ENCODE results near the gene NPC1.

NPC1 gene

GRCh38 chr18:23585007-23585871 lies 1.1 kb downstream of the NPC1 start:
- H3K4ac ChIP-seq (ENCODE audit: low read depth in 1 of 2, low read length in 2 of 2): peak overlapping the region in 1 of 2 experiments; percentile 93
- H3K79me1 ChIP-seq (replicated peaks; ENCODE audit: low read length, poor library complexity, severe bottlenecking): peaks cover 6% of the 10 kb centered on the region
- H3K27ac ChIP-seq (ENCODE audit: low read length, poor library complexity, severe bottlenecking): peak overlapping the region; percentile 70
- DNase-seq: peak; percentile 74
- no peak overlapping the region for H3K23ac ChIP-seq (ENCODE audit: low read length in 2 of 2)
- no peak overlapping the region for H4K91ac ChIP-seq (ENCODE audit: low read length)
- H2BK120ac ChIP-seq (ENCODE audit: low read depth, low read length): no peak overlapping the region
- H3K9me3 ChIP-seq (ENCODE audit: control insufficient read depth, low read length): no peaks in the 10 kb centered on the region
- H3K4me2 ChIP-seq (ENCODE audit: low read length, poor library complexity, severe bottlenecking): peak overlapping the region; percentile 86
- WGBS: 26% methylated on average over 16 of the region's 19 CpGs
- no peak overlapping the region for H2BK12ac ChIP-seq (ENCODE audit: low read length in 2 of 2)
- H3K9ac ChIP-seq (ENCODE audit: low read length): peak overlapping the region; percentile 95
- no peak overlapping the region for H2AFZ ChIP-seq (ENCODE audit: low read depth, low read length)
- no peak overlapping the region for H3K14ac ChIP-seq (ENCODE audit: low read length in 2 of 2)
- H3K4me1 ChIP-seq (ENCODE audit: control insufficient read depth, insufficient read depth, low read depth, low read length): peaks cover 20% of the 10 kb centered on the region
- H3K27me3 ChIP-seq (ENCODE audit: control insufficient read depth in 1 of 2, insufficient read depth in 1 of 2, low read length in 2 of 2): no peaks in the 10 kb centered on the region
- H2AK5ac ChIP-seq (ENCODE audit: low read length, severe bottlenecking): no peak overlapping the region
- no peak overlapping the region for H4K8ac ChIP-seq (ENCODE audit: low read length)
- H2BK5ac ChIP-seq (ENCODE audit: low read depth, low read length, poor library complexity, severe bottlenecking): peak overlapping the region; percentile 19
- H3K36me3 ChIP-seq (ENCODE audit: control insufficient read depth in 1 of 2, insufficient read depth in 2 of 2, low read depth in 1 of 2, low read length in 2 of 2): peaks cover 4 to 40% of the 10 kb centered on the region in 2 experiments
- H3K4me3 ChIP-seq (ENCODE audit: insufficient read depth in 1 of 2, low read depth in 1 of 2, low read length in 2 of 2): peak overlapping the region; percentile 43 to 86
- H2BK15ac ChIP-seq (ENCODE audit: low read depth, poor library complexity, severe bottlenecking): no peak overlapping the region
- peak overlapping the region; percentile 24 to 28 for H3K18ac ChIP-seq (ENCODE audit: low read depth in 1 of 2, low read length in 2 of 2)

- H2AK5ac ChIP-seq (ENCODE audit: low read length, severe bottlenecking): no peak overlapping the region
- no peaks in the 10 kb centered on the region for H3K9me3 ChIP-seq (ENCODE audit: control insufficient read depth, low read length)
- H3K27me3 ChIP-seq (ENCODE audit: control insufficient read depth in 1 of 2, insufficient read depth in 1 of 2, low read length in 2 of 2): no peaks in the 10 kb centered on the region
- H4K8ac ChIP-seq (ENCODE audit: low read length): no peak overlapping the region
- no peak overlapping the region for H3K23ac ChIP-seq (ENCODE audit: low read length in 2 of 2)
- peak overlapping the region in 1 of 2 experiments; percentile 24 for H2BK12ac ChIP-seq (ENCODE audit: low read length in 2 of 2)
- H3K4me1 ChIP-seq (ENCODE audit: control insufficient read depth, insufficient read depth, low read depth, low read length): peaks cover 19% of the 10 kb centered on the region
- no peak overlapping the region for H2BK15ac ChIP-seq (ENCODE audit: low read depth, poor library complexity, severe bottlenecking)
- peak overlapping the region in 1 of 2 experiments; percentile 28 for H3K18ac ChIP-seq (ENCODE audit: low read depth in 1 of 2, low read length in 2 of 2)
- no peak overlapping the region for H2AFZ ChIP-seq (ENCODE audit: low read depth, low read length)
- no peak overlapping the region for H4K91ac ChIP-seq (ENCODE audit: low read length)
- H3K14ac ChIP-seq (ENCODE audit: low read length in 2 of 2): no peak overlapping the region
- H3K4ac ChIP-seq (ENCODE audit: low read depth in 1 of 2, low read length in 2 of 2): no peak overlapping the region
- peaks cover 4 to 47% of the 10 kb centered on the region in 2 experiments for H3K36me3 ChIP-seq (ENCODE audit: control insufficient read depth in 1 of 2, insufficient read depth in 2 of 2, low read depth in 1 of 2, low read length in 2 of 2)
- H3K27ac ChIP-seq (ENCODE audit: low read length, poor library complexity, severe bottlenecking): no peak overlapping the region
- no peak overlapping the region for H2BK5ac ChIP-seq (ENCODE audit: low read depth, low read length, poor library complexity, severe bottlenecking)
- H3K4me2 ChIP-seq (ENCODE audit: low read length, poor library complexity, severe bottlenecking): peak overlapping the region; percentile 86
- H3K9ac ChIP-seq (ENCODE audit: low read length): peak overlapping the region; percentile 95
- WGBS: 96% methylated on average over 12 of the region's 13 CpGs
- no peak overlapping the region for H2BK120ac ChIP-seq (ENCODE audit: low read depth, low read length)
- peak overlapping the region in 1 of 2 experiments; percentile 86 for H3K4me3 ChIP-seq (ENCODE audit: insufficient read depth in 1 of 2, low read depth in 1 of 2, low read length in 2 of 2)
- peaks cover 6% of the 10 kb centered on the region for H3K79me1 ChIP-seq (replicated peaks; ENCODE audit: low read length, poor library complexity, severe bottlenecking)
- no peak for DNase-seq
These were observed 2.0 kb downstream of the NPC1 start for GRCh38 chr18:23584019-23584983.

GRCh38 chr18:23583071-23583865 lies 3.0 kb downstream of the NPC1 start:
- H3K79me1 ChIP-seq (replicated peaks; ENCODE audit: low read length, poor library complexity, severe bottlenecking): peaks cover 6% of the 10 kb centered on the region
- H3K27me3 ChIP-seq (ENCODE audit: control insufficient read depth in 1 of 2, insufficient read depth in 1 of 2, low read length in 2 of 2): no peaks in the 10 kb centered on the region
- peak overlapping the region in 1 of 2 experiments; percentile 46 for H3K18ac ChIP-seq (ENCODE audit: low read depth in 1 of 2, low read length in 2 of 2)
- no peak overlapping the region for H2BK12ac ChIP-seq (ENCODE audit: low read length in 2 of 2)
- H2BK15ac ChIP-seq (ENCODE audit: low read depth, poor library complexity, severe bottlenecking): no peak overlapping the region
- H3K4me2 ChIP-seq (ENCODE audit: low read length, poor library complexity, severe bottlenecking): no peak overlapping the region
- H2BK120ac ChIP-seq (ENCODE audit: low read depth, low read length): no peak overlapping the region
- peaks cover 5 to 55% of the 10 kb centered on the region in 2 experiments for H3K36me3 ChIP-seq (ENCODE audit: control insufficient read depth in 1 of 2, insufficient read depth in 2 of 2, low read depth in 1 of 2, low read length in 2 of 2)
- no peak overlapping the region for H3K4ac ChIP-seq (ENCODE audit: low read depth in 1 of 2, low read length in 2 of 2)
- H3K4me3 ChIP-seq (ENCODE audit: insufficient read depth in 1 of 2, low read depth in 1 of 2, low read length in 2 of 2): peak overlapping the region in 1 of 2 experiments; percentile 86
- DNase-seq: no peak
- no peak overlapping the region for H2BK5ac ChIP-seq (ENCODE audit: low read depth, low read length, poor library complexity, severe bottlenecking)
- peaks cover 19% of the 10 kb centered on the region for H3K4me1 ChIP-seq (ENCODE audit: control insufficient read depth, insufficient read depth, low read depth, low read length)
- H4K8ac ChIP-seq (ENCODE audit: low read length): no peak overlapping the region
- no peak overlapping the region for H3K23ac ChIP-seq (ENCODE audit: low read length in 2 of 2)
- no peak overlapping the region for H3K27ac ChIP-seq (ENCODE audit: low read length, poor library complexity, severe bottlenecking)
- no peak overlapping the region for H2AFZ ChIP-seq (ENCODE audit: low read depth, low read length)
- no peak overlapping the region for H3K14ac ChIP-seq (ENCODE audit: low read length in 2 of 2)
- no peaks in the 10 kb centered on the region for H3K9me3 ChIP-seq (ENCODE audit: control insufficient read depth, low read length)
- no peak overlapping the region for H4K91ac ChIP-seq (ENCODE audit: low read length)
- WGBS: 98% methylated on average over 4 of the region's 5 CpGs
- H3K9ac ChIP-seq (ENCODE audit: low read length): peak overlapping the region; percentile 95
- peak overlapping the region; percentile 44 for H2AK5ac ChIP-seq (ENCODE audit: low read length, severe bottlenecking)
